Stimulated activated CD8-positive, alpha-beta memory T cell treated with anti-CD3 and anti-CD28 coated beads, Interleukin-12 subunit alpha, Interleukin-12 subunit beta, amount 100 ng/mL, for 24 hours (primary cell): ENCODE data around the gene NFIB.

Experiments used
- DNase-seq: peaks from one replicate; pipeline ENCODE4 v3.0.0-alpha.2; 2020; ENCODE audit errors: extremely low read depth

Gene NFIB

DNA sequence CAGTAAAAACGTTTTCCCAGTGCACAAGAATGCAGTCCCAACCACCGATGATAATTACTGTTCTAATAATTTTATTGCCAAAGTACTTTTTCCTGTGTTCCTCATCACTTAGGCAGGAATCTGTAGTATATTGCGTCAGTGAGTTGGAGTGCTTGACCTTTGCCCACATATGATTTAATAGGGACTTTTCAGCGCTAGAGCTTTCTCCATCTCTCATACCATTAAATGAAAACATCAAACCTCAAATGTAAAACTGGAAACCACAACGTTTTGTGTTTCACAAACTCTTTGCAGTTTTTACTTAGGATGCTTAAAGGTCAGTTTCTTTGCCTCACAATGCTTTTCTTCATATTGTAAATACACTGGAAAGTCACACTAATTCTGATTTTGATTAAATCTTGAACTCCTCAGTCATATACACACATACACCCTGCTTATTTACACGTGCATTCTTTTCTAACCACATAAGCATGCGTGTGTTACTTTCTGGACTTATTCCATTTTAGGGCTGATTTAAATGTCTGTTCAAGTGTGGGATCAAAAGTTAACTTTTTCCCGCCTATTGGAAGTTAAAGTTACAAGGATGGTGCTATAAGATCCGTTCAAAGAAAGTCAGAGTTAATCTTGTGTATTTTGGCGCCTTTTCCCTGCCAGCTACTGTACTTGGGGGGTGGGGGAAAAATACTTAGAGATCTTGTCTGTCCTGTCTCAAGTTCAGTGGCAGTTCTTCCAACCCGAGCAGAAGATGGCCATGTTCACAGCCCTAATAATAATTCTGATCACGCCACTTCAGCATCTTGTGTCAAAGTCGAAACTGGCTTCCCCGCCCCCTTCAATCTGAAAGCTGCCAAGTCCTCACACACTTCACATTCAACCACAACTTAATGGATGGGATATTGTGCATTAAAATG is 6.6 kb upstream of the NFIB start:
- DNase-seq, result no peak

GRCh38 chr9:14318934-14319580 is 5.1 kb upstream of the NFIB start:
- DNase-seq, result no peak

GRCh38 chr9:14318361-14318760 is 4.4 kb upstream of the NFIB start:
- DNase-seq, result no peak

GRCh38 chr9:14317667-14318320 is 3.9 kb upstream of the NFIB start:
- DNase-seq, result no peak

DNA sequence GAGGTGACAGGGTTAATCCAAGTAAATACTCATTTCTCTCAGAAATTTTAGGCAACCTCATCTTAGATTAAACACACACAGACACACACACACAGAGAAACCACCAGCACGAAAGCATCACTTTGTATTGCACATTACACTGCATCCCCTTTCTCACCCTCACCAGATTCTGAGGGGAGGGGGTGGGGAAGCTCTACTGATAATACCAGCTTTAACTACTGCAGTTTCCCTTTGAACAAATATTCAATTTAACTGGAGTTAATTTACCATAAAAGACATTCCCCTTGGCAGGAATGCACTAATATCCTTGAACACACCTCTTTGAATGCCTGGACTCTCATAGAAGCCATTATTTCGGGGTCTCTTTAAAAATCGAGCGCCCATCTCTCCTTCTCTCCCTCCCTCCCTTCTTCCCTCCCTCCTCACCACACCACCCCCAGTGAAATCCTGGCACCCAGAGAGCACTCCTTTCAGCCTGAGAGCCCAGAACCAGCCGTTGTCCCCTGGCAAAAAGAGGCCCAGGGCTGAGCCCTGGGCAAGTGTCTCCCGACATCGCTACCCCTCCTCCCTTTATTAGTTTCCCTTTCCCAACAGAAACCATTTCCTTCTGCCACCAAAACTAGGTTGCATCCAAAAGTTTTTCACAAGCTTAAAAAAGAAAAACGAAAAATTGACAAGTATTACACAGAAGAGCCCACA is 2.8 kb upstream of the NFIB start:
- DNase-seq, result no peak

GRCh38 chr9:14315875-14316601 is 2.1 kb upstream of the NFIB start:
- DNase-seq, result no peak

GRCh38 chr9:14314929-14315874 is 1.3 kb upstream of the NFIB start:
- DNase-seq, result no peak

- DNase-seq, result no peak
Observed at GRCh38 chr9:14314424-14314928, 535 bp upstream of the NFIB start.

DNA sequence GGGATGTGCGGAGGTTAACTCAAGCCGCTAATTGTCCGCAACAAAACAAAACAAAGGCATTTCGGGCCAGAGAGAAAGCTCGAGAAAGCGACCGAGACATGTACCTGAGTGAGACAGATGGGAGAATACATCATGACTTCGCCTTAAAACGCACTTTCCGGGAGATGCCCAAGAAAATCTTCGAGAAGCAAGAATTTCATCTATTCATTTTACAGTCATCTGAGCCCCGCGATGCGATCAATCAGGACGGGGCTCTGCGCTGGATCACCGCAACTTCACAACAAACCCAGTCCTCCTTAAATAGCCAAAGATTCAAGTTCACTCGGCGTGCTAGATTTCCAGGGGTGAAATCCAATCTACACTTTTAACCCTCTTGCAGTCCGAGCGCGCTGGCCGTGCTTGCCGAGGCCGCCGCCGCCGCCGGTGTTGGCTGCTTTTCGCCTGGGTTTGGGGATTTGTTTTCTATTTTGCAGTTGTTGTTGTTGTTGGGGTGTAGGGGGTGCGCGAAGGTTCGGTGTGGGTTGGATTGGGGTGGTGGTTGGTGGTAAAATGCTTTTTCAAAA is 482 bp downstream of the NFIB start:
- no peak for DNase-seq

DNA sequence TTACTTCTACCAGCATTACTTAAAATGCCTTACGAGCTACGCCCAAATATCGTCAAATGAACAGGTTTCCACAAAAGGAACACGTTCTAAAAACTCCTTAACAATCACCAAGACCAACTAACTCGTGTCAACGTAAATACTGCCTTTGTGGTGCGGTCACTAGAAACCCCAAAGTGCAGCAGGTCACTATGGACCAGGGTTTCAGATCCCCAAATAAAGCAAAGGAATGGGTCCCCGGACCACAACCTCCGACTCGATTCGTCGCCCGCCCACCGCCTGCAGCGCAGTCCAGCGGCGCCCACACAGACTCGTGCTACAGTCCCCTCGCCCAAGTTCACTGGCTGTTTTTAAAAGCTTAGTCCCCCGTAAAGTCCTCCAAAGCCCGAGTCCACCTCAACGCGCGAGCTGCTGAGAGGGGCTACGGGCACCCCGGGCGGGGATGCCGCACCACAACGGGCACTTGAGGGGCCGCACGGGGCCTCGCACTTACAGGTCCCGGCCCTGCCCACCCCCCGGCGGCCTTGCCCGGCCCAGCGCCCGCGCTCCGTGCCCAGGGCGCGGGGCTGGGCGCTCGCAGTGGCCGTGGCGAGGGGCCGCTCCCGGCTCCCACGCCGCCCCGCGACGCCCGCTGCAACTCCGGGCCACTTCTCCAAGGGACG is 1.1 kb downstream of the NFIB start:
- no peak for DNase-seq

- no peak for DNase-seq
Observed at GRCh38 chr9:14311956-14312685, 1.8 kb downstream of the NFIB start.

GRCh38 chr9:14311171-14311949 is 2.6 kb downstream of the NFIB start:
- no peak for DNase-seq

DNA sequence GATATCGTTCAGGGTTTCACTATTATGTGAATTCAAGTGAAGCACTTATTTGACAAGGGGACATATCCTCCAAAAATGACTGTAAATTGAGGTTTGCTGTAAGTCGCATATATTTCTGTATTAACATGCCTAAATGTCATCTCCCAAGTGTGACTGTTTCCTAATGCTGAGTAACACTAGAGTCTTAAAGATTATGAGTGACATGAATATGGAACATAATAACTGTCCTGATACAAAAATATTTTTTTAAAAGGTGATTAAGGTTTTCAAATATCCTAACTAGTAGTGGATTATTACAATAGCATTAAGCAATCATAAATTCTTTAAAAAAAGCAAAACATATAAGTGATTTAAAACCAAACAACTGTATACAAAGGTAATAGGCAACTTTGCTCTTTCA is 3.6 kb downstream of the NFIB start:
- no peak for DNase-seq

- no peak for DNase-seq
Observed at GRCh38 chr9:14309403-14309802, 4.5 kb downstream of the NFIB start.

DNA sequence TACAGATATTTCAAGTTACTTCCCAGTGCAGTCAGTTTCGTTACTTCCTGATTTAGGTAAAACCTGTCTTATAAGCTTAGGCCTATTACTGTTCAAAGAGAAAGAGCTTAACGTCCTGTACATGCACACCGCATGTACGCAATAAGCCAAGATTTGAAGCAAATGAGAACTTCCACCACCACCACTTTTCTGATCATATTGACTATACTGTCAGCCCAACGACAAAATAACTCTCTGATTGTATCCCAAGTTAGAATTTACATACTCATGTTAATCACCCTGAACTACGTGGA is 5.1 kb downstream of the NFIB start:
- no peak for DNase-seq

DNA sequence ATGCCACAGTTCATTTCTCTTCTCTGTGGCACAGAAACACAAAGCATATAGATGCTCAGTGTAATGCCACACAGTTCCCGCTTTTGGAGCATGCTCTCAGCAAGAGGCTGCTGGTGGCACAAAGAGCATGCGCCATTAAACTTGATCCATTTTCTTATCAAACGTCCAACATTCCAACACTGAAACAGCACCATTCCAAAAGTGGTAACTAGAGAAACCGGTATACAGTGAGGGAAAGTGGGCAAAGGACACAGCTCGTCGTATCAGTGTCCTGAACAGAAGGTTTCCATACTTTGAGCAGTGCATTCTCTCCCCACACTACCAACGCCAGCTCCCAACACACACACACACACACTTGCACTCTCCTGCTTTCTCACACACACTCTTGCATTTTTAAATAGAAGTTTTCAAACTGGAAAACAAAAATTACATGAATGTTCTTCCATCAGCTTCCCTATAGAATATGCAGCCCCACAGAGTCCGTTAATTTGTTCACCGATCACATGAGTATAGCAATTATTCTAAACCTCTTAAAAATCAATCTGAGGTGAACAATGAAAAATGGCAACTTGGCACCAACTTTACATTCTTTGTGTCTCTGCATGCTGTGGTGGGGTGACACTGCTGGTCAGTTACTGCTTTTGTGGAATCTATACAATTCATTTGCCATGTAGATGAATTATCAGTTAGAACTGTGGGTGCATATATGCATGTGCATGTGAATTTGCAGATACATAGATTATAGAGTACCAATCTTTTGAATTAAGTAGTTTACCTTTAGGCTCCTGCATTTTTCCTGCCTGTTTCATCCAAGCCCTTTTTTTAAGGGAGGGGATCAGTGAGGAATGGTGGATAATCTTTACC is 5.7 kb downstream of the NFIB start:
- no peak for DNase-seq
